NCI-H2081 (cell line): ENCODE data around the gene FLNA.
A peak's percentile ranks its signal among the peaks of the same experiment; 100 is the strongest.

Experiments used
- DNase-seq, 2 experiments: peaks; one replicate each; lab custom pipeline; 2025; lab: John Stamatoyannopoulos, UW

FLNA gene

DNA sequence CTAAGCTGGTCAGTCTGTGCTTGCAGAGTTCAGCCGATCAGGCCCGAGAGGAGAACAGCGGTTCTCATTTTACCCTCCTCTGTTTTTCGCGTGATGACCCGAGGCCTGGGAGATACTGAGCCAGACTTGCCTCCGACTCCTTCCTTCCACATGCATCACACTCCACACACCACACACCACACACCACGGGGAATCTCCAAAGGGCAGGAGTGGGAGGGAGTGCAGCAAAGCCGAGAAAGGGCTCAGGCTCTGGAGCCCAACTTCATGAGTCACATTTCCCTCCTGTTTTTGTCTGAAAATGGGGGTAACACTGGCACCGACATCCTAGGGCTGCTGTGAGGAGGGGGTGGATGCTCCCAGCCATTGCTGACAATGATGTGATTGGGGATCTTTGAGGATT is 39.9 kb downstream of the FLNA start:
- DNase-seq: no peak

DNA sequence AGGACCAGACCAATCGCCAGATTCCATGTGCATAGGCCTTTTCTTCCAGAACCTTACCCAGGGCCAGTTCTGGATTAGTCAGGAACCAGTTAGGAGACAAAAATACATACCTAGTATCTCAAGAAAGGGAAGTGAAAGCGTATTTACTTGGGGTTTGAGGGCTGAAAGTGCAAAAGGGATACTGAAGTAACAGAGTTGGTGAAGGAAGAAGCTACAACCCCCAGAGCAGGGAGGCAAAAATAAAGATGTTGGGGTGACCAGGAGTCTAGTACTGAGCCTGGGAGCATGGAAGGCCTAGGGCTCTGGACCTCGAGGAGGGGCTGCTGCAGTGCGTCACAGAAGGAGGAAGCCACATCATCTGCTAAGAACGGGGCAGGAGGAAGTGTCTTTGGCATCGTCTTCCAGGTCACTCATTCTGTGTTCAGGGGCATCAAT is 40.6 kb downstream of the FLNA start:
- no peak for DNase-seq

DNA sequence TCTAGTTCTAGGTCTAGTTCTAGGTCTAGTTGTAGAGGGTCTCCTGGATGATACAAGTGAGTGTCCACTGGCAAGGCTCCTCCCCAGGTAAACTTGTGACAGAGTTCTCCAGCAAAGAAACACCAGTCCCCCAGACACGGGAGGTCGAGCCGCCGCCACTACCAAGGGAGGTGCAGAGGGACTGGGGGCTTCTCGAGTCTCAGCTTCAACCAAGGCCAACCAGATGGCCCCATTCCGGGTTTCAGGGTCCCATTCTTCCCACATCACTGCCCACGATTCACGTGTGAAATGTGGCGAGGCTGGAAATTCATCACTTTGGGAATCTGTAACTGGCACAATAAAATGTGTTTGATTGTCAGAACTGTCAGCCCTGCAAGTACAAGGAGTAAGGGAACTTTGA is 41.3 kb downstream of the FLNA start:
- DNase-seq: no peak

- DNase-seq: no peak
Observed at GRCh38 chrX:154332561-154332960, 41.9 kb downstream of the FLNA start.

DNA sequence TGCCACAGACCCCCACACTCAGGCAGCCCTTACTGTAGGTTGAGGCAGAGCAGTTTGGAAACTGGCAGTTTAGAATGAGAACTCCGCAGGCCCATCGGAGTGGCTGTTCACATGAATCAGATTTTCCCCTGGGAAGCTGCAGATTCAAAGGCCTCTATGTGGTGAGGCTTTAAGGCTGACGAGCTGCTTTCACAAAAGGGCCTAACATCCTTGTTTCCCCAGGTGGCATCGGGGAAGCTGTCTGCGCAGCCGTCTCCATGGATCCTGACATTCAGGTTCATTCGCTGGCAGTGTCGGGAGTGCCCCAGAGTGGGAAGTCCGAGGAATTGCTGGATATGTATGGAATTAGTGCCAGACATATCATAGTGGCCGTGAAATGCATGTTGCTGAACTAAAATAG is 45.1 kb downstream of the FLNA start:
- no peak for DNase-seq

- no peak for DNase-seq
Observed at GRCh38 chrX:154328646-154329045, 45.8 kb downstream of the FLNA start.

GRCh38 chrX:154327038-154327820 is 47.2 kb downstream of the FLNA start:
- DNase-seq: no peak

- DNase-seq: no peak
Observed at GRCh38 chrX:154325541-154325940, 48.9 kb downstream of the FLNA start.

DNA sequence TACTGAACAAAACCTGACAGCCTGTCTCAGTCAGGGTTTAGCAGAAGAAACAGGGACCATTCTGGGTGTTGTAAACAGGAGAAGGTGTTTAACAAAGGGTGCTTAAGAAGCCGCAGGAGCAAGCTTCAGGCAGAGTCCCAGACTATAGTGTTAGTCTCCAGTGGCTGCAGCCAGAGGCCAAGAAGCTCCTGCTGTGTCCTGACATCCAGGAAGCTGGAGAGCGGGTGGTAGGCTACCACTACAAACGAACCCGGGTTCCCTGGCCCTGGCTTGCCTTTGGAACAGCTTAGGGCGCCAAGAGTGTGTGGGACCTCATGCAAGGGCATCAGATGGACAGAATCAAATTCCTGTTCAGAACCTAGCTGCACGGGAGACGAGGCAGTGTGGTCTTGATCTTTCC is 50.9 kb downstream of the FLNA start:
- no peak for DNase-seq

- no peak for DNase-seq
Observed at GRCh38 chrX:154322890-154323289, 51.5 kb downstream of the FLNA start.

DNA sequence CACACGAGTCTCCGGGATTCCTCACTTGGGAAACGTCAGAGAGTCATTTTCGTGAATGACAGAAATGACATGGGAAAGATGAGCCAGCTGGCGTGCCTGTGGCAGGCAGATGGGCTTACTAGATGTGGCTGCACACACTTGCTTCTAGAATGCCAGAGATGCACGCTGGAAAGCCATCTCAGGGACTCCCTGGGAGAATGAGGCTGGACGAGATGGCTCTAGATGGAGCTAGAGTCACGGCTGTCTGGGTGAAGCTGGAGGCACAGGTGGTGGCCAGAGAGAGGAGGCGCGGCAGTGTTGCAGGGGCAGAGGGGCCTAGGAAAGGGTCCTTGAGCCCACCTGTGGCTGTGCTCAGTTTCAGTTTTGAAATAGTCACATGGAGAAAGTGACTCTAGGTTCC is 52.8 kb downstream of the FLNA start:
- DNase-seq: no peak

GRCh38 chrX:154321152-154321551 is 53.3 kb downstream of the FLNA start:
- DNase-seq: no peak

GRCh38 chrX:154320406-154320805 is 54.0 kb downstream of the FLNA start:
- DNase-seq: no peak

DNA sequence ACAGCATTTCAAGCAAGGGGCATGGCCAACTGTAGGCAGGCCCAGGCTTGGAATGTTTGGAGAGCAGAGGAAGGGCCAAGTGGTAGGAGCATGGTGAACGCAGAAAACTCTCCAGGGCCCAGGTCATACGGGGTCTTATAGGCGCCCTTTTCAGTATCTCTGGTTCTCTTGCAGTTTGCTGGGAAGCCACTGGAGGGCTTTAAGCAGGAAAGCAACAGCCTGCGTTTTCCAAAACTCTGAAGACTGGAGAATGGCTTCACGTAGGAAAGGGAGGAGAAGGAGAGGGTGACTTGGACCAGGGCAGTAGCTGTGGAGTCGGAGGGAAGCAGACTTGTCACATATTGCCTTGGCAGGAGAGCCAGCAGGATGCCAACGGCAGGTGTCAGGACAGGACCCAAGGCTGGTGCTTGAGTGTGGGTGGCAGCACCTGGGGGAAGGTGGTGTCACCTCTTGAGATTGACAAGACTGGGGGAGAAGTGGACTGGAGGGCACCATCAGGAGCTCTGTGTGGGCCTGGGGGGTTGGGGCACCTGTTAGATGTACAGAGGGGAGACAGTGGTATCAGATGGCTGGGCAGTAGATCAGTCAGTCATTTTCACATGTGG is 56.9 kb downstream of the FLNA start:
- no peak for DNase-seq

- no peak for DNase-seq
Observed at GRCh38 chrX:154315416-154315815, 59.0 kb downstream of the FLNA start.

GRCh38 chrX:154313147-154313546 is 61.3 kb downstream of the FLNA start:
- DNase-seq: no peak

GRCh38 chrX:154312116-154312515 is 62.3 kb downstream of the FLNA start:
- no peak for DNase-seq

DNA sequence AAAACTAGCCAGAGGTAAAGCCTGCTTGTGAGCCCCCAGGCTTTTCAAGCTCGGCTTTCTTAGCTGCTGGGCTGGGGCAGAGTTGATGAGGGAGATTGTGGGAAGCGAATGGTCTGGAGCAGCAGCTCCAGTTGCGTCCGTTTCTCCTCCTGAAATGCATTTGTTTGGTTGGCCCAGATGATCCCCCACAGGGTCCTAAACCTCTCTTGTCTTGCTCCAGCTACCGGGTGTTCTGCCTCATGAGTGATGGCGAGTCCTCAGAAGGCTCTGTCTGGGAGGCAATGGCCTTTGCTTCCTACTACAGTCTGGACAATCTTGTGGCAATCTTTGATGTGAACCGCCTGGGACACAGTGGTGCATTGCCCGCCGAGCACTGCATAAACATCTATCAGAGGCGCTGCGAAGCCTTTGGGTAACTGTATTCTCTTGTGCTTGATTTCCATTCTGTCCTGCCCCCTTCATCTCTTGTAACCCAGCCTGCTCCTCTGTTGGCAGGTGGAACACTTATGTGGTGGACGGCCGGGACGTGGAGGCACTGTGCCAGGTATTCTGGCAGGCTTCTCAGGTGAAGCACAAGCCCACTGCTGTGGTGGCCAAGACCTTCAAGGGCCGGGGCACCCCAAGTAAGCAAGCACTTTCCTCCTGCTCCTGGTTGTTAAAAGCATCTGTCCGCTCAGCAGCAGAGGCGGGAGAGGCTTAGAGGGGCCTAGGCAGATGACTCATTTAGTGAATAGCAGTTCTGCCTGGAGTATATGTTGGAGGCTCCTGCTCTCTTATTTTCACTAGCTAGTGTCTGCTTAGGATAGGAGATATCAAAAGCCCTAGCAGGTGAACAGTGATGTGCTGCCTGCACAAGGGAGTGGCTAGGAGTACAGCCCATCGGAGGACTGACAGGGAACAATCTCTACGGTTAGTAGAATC is 63.6 kb downstream of the FLNA start:
- DNase-seq: no peak

GRCh38 chrX:154309041-154309775 is 65.2 kb downstream of the FLNA start:
- DNase-seq: no peak

DNA sequence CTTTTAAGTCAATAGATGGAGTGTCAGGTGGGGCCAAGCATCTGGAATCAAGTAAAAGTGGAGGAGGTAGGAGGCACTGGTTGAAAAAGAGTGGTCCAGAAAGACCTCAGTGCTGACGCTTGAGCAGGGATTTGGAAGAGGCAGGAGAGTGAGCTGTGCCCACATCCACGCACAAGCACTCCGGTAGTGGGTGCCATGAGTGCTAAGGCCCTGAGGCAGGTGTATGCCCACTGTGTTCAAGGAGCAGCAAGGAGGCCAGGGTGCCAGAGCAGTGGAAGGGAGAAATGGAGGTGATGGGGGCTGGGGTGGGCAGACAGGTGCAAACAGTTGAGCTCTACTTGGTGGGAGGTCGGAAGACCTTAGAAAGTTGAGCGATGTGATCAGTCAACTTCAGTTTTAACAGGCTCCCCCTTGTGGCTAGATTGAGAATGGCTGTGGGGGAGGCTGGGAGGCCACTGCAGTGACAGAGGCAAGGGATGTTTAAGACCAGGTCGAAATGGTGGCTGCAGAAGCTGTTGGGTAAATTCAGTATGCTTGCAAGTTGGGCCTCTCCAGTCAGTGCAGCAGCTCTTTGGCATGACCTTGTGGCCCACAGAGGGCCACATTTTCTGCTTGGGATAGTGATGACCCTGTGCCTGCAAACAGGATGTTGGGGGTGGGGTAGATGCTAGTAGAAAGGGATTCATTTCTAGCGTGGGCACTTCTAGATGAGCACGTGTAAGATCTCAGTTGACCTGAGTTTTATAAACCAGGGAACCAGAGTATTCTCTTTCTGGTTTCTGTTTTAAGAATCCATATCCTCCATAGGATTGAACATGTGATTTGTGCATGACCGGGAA is 66.1 kb downstream of the FLNA start:
- peak in 1 of 2 experiments; percentile 7 for DNase-seq

DNA sequence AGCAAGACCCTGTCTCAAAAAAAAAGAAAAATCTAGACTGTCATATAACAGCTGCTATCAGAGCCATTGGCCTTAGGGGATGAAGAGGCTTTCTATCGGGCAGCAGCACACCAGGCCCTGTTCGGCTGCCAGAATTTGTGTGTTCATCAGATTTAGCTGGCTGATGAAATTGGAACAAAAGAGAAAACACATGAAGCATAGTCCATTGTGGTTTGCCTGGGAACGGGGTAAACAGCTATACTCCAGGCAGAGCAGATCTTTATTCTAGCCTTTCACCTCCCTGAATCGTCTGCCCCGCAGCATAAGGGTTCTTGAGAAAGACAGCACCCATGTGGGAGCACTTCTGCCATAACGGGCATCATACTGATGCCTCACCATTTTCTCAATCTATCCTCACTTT is 67.2 kb downstream of the FLNA start:
- no peak for DNase-seq
